Activated gamma-delta T cell treated with Interleukin-2 at 50 U/mL for 16 hours (primary cell): Measurements from ENCODE around the gene TOP1.
"Not testable (repeated sequence)": the region's sequence is repeated elsewhere in the genome, so short reads cannot be mapped to it uniquely, and the experiment has no call there.

Experiments used
- DNase-seq: peaks from one replicate; pipeline ENCODE4 v3.0.0-alpha.2; 2020

TOP1 gene

GRCh38 chr20:41028359-41029149 lies at the start of gene TOP1:
TSS of gene TOP1 (plus strand) at chr20:41028822. CDS start at chr20:41029068, 246 bp downstream.
- DNase-seq = peak; percentile 100

DNA sequence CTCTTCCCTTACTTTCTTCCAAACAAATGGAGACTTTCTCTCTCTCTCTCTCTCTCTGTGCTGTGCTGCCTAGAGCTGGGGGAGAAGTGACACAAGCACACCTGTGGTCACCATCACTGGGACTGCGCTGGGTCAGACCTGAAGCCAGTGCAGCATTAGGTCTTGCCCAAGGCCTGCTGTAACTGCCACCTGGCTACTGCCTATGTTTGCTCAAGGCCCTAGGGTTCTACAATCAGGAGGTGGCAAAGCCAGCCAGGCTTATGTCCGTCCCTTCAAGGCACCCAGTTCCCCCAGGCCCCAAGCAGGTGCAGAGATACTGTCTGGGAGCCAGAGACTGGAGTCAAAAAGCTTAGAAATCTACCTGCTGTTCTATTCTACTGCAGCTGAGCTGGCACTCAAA lies 49.4 kb upstream of the TOP1 start:
- no peak for DNase-seq

DNA sequence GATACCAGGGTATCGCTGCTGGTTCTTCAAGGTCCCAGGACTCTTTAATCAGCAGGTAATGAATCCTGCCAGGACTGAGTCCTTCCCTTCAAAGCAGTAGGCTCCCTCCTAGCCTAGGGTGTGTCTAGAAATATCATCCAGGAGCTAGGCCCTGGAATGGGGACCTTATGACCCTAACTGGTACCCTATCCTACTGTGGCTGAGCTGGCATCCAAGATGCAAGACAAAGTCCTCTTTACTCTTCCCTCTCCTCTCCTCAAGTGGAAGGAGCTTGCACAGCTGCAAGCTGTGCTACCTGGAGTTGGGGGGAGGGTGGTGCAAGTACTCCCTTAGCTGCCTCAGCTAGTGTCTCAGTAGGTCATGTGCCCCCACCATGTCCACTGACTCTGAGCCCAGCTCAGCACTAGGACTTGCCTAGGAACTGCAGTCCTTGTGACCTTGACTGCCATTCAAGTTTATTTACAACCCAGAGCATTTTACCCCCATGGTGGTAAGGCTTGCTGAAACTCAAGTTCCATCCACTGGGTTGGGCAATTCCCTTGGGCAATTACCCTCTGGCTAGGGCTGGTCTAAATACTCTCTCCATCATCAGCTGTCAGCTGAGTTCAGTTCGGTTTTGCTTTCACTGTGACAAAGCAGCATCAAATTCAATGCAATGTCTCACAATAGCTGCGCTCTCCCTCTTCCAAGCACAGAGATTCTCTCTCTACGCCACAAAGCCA lies 48.4 kb upstream of the TOP1 start:
- DNase-seq = no peak

GRCh38 chr20:40980828-40981310 lies 47.8 kb upstream of the TOP1 start:
- no peak for DNase-seq

DNA sequence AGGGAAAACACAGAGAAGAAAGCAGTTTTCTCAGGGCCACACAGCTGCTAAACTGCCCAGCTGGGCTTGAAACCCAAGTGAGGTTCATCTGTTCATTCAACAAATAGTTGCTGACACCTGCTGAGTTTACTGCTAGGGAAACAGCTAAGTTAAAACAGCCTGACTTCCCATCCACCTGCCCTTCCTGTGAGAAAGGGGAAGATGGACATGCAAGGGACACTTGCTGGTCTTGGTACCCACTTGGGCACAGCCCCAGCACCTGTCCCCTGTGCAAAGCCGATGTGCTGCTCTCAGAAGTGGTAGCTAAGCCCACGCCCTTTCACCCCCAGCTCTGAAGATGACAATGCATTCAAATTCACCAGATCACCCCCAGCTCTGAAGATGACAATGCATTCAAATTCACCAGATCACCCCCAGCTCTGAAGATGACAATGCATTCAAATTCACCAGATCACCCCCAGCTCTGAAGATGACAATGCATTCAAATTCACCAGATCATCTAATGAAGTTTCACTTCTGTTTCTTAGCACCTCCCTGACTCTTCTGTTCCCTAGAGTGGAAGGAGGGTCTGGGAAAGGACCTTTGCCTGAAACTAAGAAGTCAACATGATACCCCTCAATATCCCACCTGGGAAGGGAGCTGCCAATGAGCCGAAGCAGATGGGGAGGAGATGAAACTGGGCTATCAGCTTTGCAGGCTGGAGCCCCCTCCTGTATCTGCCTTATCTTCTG lies 46.0 kb upstream of the TOP1 start:
- DNase-seq = no peak

GRCh38 chr20:40983898-40984297 lies 44.7 kb upstream of the TOP1 start:
- DNase-seq = no peak

GRCh38 chr20:40984496-40984895 lies 44.1 kb upstream of the TOP1 start:
- DNase-seq = no peak

GRCh38 chr20:40986774-40987173 lies 41.8 kb upstream of the TOP1 start:
- no peak for DNase-seq

GRCh38 chr20:40990542-40991120 lies 38.0 kb upstream of the TOP1 start:
- peak; percentile 49 for DNase-seq

GRCh38 chr20:40991181-40991889 lies 37.3 kb upstream of the TOP1 start:
- peak; percentile 7 for DNase-seq

- no peak for DNase-seq
Observed at GRCh38 chr20:40992349-40993113, 36.1 kb upstream of the TOP1 start.

DNA sequence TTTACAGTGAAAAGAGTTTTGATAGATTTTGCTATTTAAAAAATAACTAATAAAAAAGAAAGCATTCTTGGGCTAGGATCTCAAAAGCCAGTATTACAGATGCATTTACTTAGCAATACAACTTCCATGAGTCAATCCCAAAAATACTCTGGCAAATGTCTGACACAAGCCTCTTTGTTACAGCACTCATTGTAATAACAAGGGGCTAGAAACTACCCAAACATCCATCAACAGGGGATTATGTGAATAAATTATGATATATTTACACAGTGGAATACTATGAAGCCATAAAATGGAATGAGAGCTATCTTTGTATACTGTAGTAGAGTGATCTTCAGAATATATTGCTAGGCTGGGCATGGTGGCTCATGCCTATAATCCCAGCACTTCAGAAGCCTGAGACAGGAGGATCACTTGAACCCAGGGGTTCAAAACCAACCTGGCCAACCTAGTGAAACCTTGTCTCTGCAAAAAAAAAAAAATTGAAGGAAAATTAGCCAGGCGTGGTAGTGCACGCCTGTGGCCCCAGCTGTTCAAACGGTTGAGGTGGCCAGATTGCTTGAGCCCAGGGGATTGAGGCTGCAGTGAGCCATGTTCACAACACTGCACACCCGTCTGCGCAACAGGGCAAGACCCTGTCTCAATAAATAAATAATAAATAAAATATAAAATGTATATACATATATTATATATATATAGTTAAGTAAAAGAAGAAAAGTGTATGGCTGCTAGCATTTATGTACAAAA lies 34.7 kb upstream of the TOP1 start:
- DNase-seq = no peak

- no peak for DNase-seq
Observed at GRCh38 chr20:40996326-40996725, 32.3 kb upstream of the TOP1 start.

DNA sequence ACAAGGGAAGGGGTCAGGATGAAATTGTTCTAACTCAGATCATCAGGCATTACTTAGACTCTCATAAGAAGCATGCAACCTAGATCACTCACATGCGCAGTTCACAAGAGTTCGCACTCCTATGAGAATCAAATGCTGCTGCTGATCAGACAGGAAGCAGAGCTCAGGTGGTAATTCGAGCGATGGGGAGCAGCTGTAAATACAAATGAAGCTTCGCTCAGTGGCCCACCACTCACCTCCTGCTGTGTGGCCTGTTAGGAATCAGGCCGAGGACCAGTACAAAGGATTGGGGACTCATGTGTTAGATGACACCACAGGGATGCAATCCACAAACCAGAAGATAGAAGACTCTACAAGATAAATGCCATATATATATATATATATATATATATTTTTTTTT lies 31.5 kb upstream of the TOP1 start:
- no peak for DNase-seq

- no peak for DNase-seq
Observed at GRCh38 chr20:40999841-41000240, 28.8 kb upstream of the TOP1 start.

- no peak for DNase-seq
Observed at GRCh38 chr20:41000628-41001027, 28.0 kb upstream of the TOP1 start.

- no peak for DNase-seq
Observed at GRCh38 chr20:41001497-41001896, 27.1 kb upstream of the TOP1 start.

- DNase-seq = no peak
Observed at GRCh38 chr20:41002842-41003142, 25.8 kb upstream of the TOP1 start.

GRCh38 chr20:41003143-41003935 lies 25.3 kb upstream of the TOP1 start:
- peak; percentile 45 for DNase-seq

GRCh38 chr20:41003936-41004294 lies 24.7 kb upstream of the TOP1 start:
- DNase-seq = not testable (repeated sequence)
